ENCODE measurements around the gene DLGAP1.

GRCh38 chr18:3879836-3880120 lies 575.3 kb downstream of the DLGAP1 start:
- TF ChIP-seq CTCF (IDR thresholded peaks at IDR 0.05; ENCODE audit: low read depth, low read length) (no peak), MAX (IDR thresholded peaks at IDR 0.05; ENCODE audit: low read depth, low read length) (no peak)

Measured in NB4 (cell line).